GM15510 (cell line): Measurements from ENCODE around the gene IRS4.

Experiments used
- POLR2A ChIP-seq: IDR thresholded peaks from 3 replicates; pipeline ENCODE4 v1.6.1; 2011; ENCODE audit warnings: borderline replicate concordance; ENCODE audit not compliant: insufficient read length; ENCODE audit errors: extremely low read depth

Gene IRS4

DNA sequence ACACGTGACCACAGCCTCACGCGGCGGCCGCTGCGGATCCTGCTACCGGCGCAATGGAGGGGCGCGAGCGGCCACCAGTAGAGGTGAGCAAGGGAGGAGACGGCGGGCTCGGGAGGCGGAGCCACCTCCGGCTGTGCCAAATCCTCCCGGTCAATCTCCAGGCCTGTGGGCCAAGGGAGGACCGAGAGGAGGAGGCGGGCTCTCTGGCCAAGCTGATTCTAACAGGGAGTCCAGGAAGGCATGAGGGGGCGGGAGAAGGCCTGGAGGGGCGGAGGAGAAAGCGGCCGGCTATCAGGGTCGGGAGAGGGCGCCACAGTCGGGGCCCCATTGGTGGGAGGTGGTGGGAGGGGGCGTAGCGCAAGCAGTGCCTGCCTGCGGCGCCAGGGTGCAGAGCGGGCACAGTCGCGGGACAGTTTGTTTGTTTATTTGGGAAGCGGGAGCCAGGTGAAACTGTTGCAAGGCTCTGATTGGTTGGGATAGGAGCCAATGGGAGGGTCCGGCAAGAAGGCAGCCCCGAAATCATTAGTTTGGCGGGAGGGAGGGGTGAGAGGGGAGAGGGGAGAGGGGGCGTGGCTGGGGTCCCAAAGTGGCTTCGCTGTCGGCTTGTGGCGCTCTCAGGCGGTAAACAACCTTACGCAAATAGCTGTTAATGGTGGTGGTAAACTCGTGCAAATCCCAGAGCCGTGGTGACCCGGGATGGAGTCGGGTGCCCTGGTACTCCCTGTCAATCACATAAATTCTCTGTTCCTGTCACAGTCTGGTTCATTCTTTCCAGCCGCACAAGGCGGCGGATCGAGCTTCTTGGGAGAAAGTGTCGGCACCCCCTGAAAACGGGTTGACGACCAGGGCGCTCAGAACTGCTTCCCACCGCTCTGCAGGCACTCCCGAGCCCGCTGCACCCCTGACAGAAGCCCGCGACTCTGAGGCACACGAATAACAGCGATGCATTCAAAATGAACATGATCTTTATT lies at the start of gene IRS4:
IRS4 (minus strand) TSS at position 55 of the 971 bp plus-strand sequence.
- TF ChIP-seq POLR2A: no peak

DNA sequence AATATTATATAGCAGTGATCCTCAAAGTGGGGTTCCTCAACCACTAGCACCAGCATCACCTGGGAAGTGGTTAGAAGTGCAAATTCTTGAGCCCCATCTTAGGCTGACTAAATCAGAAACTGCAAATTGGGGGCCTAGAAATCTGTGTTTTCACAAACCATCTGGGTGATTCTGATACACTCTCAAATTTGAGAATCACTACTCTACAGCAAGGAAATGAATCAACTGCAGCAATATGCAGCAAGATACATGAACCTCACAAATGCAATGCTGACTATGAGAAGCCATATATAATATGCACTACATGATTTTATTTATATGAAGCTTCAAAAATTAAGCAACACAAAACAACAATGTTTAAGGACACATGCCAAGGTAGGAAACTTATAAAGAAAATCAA lies 36.2 kb upstream of the IRS4 start:
- TF ChIP-seq POLR2A: no peak

DNA sequence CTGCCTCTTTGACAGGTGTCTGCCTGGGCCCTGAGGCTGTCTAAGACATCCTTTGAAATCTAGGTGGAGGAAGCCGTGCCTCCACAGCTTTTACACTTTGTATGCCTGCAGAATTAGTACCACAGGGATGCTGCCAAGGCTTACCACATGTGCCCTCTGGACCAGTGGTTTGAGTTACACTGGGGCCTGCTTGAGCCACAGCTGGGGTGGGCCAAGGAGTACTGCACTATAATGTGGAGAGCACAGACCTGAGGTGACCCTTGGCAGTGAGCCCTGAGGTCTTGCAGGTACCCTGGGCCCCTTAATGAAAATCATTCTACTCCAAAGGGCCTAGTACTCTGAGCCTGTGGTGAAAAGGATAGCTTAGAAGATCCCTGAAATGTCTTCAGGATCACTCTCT lies 27.2 kb upstream of the IRS4 start:
- no peak for TF ChIP-seq POLR2A

DNA sequence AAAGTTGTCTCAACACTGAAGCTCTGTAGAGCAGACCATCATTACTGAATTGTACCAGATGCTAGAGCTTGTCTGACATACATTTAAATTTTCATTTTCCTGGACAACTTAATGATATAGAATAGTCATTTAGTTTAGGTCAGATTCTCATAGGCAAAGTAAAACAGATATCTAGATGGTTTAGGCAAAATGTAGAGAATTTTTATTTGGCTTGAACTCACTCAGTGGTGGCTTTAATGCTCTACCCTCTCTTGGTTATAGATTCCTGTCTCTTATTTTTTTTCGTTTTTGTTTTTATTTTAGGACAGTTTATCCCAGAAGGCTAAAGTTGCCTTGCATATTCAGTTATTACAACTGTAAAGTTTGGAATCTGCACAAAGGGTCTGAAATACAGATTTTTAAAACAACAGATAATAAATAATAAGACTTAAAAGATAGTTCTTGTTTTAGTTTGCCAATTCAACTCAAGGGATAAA lies 4.0 kb upstream of the IRS4 start:
- TF ChIP-seq POLR2A: no peak

DNA sequence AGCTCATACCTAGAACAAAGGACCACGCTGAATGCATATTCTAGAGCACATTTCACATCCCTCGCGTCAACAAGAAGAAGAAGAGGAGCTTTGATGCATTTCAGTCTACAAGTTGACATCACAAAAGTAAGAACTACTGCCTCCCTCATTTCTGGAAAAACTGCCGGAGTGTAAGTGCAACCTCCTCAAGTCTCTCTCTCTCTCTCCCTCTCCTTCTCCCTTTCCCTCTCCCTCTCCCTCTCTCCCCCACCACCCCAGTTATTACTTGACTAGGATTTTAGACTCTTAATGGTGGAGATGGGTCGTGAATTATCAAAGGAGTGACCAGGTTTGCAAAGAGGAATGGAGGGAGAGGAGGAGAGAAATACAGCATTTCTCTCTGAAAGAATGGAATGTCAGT lies 1.4 kb upstream of the IRS4 start:
- no peak for TF ChIP-seq POLR2A

DNA sequence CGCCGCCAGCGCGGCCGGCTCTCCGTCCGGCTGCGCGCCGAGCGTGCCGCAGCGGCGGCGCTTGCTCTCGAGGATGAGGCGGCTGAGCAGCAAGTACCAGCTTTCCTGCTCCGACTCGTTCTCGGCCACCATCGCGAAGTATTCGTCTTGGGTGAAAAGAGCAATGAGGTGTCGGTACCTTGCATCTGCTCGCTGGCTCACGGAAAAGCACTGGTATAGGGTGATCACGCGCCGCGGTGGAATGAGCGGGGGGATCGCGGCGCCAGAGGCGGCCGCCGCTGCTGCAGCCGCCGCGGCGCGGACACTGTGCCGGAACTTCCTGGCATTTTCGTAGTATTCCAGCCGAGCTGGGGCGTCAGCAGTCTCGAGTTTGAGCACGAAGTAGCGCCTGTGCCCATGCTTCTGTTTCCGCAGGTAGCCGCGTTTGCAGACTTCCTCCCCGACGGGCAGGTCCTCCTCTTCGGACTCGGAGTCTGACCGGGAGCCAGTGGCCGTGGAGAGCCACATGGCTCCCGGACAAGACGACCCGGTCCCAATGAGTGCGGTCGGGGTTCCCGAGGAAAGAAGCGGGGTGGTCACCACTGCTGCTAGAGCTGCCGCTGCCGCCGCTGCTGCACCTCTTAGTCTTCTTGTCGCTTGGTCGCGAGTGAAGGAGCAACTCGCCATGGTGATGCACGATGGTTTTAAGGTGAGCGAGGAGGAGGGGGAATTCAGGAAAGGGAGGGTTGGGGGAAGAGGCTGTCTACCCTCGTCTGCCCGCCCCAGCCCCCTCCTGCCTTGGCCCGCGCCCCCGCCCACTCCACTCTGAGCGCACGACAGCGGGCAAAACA lies 469 bp downstream of the IRS4 start:
- TF ChIP-seq POLR2A: no peak

DNA sequence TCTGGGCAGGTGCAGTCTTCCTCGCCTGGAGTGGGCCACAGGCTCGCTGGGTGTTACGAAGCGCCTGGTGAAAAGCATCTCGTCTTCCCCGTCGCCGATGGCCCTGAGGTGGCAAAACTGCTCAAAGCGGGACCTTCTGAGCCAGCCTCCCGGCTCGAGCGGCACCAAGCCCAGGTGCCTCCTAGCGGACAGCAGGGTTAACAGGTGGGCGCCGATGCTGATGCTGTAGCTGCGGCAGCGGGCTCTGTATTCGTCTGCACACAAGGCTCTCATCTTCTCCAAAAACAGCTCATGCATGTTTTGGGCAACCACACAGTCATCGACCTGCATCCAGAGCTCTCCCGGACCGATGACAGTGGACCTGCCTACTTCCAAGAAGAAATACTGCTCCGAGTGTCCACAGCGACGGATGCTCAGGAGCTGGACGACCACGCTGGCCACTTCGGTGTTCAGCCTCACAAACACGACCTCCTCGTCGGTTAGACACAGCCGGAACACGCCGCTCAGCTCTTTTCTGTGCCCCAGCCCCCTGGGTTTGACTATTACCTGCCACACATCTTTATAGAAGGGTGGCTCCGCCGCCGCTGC lies 1.2 kb downstream of the IRS4 start:
- TF ChIP-seq POLR2A: no peak

DNA sequence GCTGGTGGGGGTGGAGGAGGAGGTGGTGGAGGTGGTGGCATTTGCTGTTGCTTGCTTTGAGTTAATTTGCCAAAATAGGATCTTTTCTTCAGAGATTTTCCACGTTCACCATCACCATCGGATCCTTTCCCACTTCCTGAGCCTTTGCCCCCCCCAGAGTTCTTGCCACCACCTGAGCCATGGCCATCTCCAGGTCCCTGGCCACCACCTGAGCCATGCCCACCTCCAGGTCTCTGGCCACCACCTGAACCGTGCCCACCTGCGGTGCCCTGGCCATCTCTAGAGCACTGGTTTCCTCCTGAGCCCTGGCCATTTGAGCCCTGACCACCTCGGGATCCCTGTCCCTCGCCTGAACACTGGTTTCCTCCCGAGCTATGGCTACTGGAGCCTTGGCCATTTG lies 1.9 kb downstream of the IRS4 start:
- TF ChIP-seq POLR2A: no peak

DNA sequence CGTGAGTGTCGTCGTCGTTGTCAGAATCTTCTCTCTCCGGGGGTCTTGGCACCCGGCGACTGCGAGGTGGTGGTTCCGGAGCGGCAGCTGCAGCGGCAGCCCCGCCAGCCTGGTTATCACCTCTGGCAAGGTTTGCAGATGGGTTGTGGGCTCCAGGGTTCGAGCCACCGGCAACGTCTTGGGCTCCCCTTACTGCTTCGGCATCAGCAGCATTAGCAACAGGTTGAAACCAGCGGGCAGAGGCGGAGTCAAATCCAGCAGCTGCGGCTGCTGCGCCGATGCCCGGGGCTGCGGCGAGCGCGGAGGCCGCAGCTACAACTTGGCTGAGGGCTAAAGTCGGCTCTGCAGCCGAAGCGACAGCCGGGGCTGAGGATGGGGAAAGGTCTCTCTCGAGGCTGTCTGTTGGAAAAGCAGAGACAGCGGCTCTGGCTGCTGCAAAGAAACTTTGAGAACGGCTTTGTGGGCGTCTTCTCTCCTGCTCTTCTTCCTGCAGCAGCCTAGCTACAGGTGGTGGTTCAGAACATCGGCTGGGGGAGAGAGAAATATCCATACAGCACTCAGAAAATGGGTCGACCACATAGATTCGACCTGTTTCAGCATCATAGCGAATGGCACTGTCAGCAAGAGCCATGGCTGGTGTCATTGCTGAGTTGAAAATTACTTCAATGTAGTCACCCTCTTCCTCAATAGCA lies 3.6 kb downstream of the IRS4 start:
- no peak for TF ChIP-seq POLR2A

DNA sequence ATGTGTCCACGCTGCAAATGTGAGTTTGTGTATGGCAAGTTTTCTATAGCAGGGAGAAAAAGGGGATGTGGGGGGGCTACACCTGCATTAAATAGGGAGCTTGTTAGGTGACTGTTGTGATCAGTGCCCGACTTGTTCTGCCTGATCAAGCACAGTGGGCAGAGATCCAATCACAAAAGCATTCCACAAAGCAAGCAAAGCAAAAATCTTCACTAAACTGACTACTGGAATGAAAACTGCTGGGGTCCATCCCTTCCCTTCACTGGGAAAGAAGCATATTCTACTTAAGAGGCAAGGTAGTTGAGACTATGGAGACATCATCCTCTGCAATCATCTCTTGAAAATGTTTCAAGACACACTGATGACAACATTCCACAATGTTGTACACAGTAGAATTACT lies 5.2 kb downstream of the IRS4 start:
- no peak for TF ChIP-seq POLR2A

DNA sequence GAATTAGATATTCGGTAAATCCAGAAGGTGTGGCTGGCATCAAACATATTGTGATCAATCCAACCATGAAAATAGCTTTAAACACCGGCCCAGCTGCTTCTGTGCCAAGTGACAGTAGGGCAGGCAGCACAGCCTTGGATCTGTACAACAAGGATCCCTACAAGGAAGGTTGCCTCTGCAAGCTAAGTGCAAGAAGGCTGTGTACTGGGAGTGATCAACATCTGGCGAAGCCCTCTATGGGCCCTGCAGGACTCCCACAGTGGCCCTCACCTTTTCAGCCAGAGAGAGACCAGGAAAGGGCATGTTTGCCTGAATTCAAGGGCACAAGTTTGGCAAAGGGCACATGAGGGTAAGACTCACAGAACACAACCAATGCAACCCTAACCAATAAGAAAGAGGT lies 9.6 kb downstream of the IRS4 start:
- TF ChIP-seq POLR2A: no peak

DNA sequence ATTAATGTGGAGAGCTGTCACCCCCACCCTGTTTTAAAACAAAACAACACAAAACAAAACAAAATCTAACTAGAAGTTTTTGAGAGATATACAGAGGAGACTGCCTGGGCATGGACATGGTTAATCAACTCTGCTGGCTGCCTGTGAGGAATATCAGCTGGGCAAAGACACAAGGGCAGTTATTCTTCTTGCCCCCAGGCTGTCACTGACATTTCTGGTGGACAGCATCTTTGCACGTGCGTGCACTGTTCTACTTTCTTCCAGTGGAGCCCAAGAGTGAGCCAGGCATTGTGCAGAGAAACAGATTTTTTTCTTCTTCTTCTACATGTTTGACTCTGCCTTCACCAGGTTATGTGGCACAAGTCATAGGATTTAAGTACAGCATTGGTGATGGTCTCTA lies 13.8 kb downstream of the IRS4 start:
- no peak for TF ChIP-seq POLR2A

DNA sequence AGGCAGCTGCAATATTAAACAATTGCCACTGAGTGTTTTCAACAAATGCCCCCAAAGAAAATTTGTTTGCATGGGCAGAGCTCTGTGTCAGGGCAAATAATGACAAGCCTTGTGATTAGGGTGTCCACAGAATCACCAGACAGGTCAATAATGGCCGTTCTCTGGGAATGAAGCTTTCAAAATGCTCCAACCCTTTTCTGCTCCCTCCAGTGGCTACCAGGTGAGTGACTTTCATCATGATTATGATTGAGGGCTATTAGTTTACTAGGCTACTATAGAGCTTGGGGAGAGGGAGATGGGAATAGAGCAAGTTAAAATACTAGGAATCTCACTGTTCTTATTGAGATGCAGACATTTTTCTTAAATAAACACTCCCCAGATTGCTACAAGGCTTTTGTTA lies 23.5 kb downstream of the IRS4 start:
- no peak for TF ChIP-seq POLR2A

DNA sequence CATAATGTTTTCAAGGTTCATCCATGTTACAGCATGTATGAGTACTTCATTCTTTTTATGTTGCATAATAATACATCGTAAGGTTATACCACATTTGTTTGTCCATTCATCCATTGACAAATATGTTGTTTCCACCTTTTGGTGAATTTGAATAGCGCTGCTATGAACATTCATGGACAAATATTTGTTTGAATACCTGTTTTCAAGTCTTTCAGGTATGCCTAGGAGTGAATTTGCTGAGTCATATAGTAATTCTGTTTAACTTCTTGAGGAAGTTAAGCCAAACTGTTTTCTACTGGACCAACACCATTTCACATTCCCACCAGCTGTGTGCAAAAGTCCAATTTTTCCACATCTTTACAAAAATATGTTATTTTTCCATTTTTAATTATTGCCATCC lies 31.5 kb downstream of the IRS4 start:
- TF ChIP-seq POLR2A: no peak
